ENCODE results near the gene NRXN3. TPM values are rescaled to one million over a fixed set of nuclear protein-coding genes. Genes with fewer than 3 reads are reported as not detected.

The NRXN3 gene
- total RNA-seq, 1 donor from 2014 or later = 19.8 TPM

DNA sequence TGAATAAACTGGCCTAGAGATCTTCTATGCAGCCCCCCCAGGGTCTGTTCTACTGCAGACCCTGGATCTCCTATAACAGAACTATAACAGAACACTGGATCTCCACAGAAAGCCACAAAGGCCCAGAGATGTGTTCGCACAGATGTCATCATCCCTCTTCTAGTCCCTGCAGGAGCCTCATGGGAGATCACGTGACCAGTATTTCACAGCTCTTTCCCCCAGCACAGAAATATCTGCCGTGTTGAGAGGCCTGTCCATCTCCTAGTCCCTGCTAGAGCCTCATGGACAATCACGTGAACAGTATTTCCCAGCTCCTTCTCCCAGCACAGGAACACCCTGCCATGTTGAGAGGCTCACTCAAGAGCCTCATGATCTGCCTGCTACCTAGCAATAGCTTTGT lies 331.7 kb downstream of the NRXN3 start:
- Mint-ChIP-seq H3K36me3 (no peaks in the 10 kb centered on the region), H3K27me3 (no peaks in the 10 kb centered on the region), H3K9me3 (no peaks in the 10 kb centered on the region), H3K27ac (no peak overlapping the region), H3K4me3 (no peak overlapping the region), H3K4me1 (ENCODE audit: unreplicated experiment) (no peaks in the 10 kb centered on the region)
- TF ChIP-seq, protein P1, sequence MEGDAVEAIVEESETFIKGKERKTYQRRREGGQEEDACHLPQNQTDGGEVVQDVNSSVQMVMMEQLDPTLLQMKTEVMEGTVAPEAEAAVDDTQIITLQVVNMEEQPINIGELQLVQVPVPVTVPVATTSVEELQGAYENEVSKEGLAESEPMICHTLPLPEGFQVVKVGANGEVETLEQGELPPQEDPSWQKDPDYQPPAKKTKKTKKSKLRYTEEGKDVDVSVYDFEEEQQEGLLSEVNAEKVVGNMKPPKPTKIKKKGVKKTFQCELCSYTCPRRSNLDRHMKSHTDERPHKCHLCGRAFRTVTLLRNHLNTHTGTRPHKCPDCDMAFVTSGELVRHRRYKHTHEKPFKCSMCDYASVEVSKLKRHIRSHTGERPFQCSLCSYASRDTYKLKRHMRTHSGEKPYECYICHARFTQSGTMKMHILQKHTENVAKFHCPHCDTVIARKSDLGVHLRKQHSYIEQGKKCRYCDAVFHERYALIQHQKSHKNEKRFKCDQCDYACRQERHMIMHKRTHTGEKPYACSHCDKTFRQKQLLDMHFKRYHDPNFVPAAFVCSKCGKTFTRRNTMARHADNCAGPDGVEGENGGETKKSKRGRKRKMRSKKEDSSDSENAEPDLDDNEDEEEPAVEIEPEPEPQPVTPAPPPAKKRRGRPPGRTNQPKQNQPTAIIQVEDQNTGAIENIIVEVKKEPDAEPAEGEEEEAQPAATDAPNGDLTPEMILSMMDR (conservative IDR thresholded peaks at IDR 0.05) = no peak
- no peak for DNase-seq (ENCODE audit: extremely low spot score, unreplicated experiment)

DNA sequence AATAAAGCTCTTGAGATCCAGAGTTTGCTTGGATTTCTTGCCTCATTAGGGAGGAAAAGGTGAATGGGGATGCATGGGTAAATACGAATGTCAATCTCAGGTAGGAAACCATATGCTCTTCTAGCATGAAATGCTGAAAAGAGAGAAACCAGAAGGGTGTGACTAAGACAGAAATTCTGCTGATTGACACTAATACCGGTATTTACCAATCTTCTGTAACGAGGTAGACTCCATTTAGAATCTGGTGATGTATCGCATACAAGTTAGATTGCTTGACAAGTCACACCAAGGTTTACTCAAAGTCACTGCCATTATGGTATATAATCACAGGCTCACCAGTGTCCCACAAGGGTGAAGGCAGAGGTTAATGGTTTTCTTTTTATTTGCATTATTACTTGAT lies 337.9 kb downstream of the NRXN3 start:
- TF ChIP-seq, protein P1 (conservative IDR thresholded peaks at IDR 0.05) = no peak
- H3K36me3 Mint-ChIP-seq = no peaks in the 10 kb centered on the region
- H3K27ac Mint-ChIP-seq = no peak overlapping the region
- no peaks in the 10 kb centered on the region for H3K4me1 Mint-ChIP-seq (ENCODE audit: unreplicated experiment)
- H3K9me3 Mint-ChIP-seq = no peaks in the 10 kb centered on the region
- DNase-seq (ENCODE audit: extremely low spot score, unreplicated experiment) = no peak
- H3K4me3 Mint-ChIP-seq = no peak overlapping the region
- no peaks in the 10 kb centered on the region for H3K27me3 Mint-ChIP-seq

DNA sequence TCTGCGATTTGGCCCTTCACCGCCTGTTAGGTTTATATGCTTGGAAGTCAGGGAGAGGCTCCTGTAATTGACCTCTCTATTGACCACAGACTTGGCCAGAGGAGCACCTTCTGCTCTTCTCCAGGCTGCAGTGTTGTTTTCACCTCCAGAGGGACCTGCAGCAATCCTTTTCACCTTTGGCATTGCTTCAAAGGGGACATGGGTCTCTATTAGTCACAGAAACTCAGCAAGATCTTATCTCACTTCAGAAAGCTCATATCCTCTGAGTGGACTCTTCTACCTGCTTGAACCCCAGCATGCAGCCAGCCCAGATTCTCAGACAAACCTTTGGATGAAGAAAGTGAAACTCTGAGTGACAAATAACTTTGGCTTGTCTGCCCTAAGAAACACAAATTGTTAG lies 339.3 kb downstream of the NRXN3 start:
- no peaks in the 10 kb centered on the region for H3K27me3 Mint-ChIP-seq
- no peaks in the 10 kb centered on the region for H3K9me3 Mint-ChIP-seq
- DNase-seq (ENCODE audit: extremely low spot score, unreplicated experiment) = no peak
- H3K4me3 Mint-ChIP-seq = no peak overlapping the region
- H3K36me3 Mint-ChIP-seq = no peaks in the 10 kb centered on the region
- H3K4me1 Mint-ChIP-seq (ENCODE audit: unreplicated experiment) = no peaks in the 10 kb centered on the region
- H3K27ac Mint-ChIP-seq = no peak overlapping the region
- TF ChIP-seq, protein P1 (conservative IDR thresholded peaks at IDR 0.05) = no peak

DNA sequence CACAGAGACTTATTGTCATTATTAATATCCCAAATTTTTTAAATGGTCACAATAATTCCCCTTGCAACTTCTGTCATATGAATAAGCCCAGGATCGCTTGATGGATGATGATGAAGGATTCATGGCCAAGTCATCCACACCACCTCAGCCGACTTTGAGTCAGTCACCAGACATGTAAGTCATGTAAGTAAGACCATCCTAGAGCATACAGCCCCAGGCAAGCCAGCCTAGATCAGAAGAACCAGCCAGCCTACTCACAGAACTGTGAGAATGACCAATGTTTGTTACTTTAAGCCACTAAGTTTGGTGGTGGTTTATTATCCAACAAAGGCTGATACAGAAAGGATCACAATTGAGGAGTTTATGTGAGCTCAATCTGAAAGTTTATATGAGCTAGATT lies 341.8 kb downstream of the NRXN3 start:
- no peaks in the 10 kb centered on the region for H3K4me1 Mint-ChIP-seq (ENCODE audit: unreplicated experiment)
- H3K9me3 Mint-ChIP-seq = no peaks in the 10 kb centered on the region
- H3K27ac Mint-ChIP-seq = no peak overlapping the region
- no peaks in the 10 kb centered on the region for H3K36me3 Mint-ChIP-seq
- TF ChIP-seq, protein P1 (conservative IDR thresholded peaks at IDR 0.05) = no peak
- peaks cover 5% of the 10 kb centered on the region for H3K27me3 Mint-ChIP-seq
- DNase-seq (ENCODE audit: extremely low spot score, unreplicated experiment) = no peak
- no peak overlapping the region for H3K4me3 Mint-ChIP-seq

DNA sequence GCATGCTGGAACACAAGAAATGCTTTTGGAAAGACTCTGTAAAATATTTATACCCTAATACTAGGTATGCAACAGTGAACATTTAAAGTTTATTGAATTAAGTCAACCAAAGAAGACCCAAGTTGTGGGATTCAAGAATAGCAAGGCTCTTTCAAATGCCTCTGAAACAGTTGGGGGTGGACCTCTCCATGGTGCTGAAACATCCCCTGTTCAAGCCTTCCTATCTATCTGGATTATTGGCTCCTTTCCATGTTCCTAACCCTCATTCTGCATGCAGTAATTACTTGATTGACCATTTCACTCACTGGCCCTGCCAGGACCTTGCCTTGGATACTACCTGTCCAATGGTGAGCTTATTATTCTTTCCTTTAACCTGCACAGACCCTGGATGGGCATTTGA lies 349.7 kb downstream of the NRXN3 start:
- no peaks in the 10 kb centered on the region for H3K4me1 Mint-ChIP-seq (ENCODE audit: unreplicated experiment)
- no peaks in the 10 kb centered on the region for H3K9me3 Mint-ChIP-seq
- no peaks in the 10 kb centered on the region for H3K36me3 Mint-ChIP-seq
- H3K27ac Mint-ChIP-seq = no peak overlapping the region
- DNase-seq (ENCODE audit: extremely low spot score, unreplicated experiment) = no peak
- peaks cover 5% of the 10 kb centered on the region for H3K27me3 Mint-ChIP-seq
- TF ChIP-seq, protein P1 (conservative IDR thresholded peaks at IDR 0.05) = no peak
- no peak overlapping the region for H3K4me3 Mint-ChIP-seq

DNA sequence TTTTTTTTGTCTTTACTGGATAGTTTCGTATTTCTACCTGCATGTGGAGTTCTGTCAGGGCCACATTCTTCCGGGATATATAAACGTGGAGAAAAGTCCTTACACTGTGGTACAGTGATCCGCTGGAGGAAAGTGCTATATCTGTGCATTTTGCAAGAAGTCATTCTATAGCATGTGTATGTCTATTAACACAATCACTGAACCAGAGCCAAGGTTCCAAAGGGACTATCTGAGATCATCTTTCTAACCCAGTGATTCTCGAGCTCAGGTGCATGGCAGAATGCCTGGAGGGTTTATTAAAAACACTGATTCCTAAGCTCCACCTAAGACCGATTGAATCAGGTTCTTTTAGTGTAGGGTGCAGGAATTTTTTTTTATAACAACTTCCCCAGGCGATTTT lies 354.0 kb downstream of the NRXN3 start:
- Mint-ChIP-seq H3K9me3 (no peaks in the 10 kb centered on the region), H3K4me1 (ENCODE audit: unreplicated experiment) (no peaks in the 10 kb centered on the region), H3K4me3 (no peak overlapping the region), H3K27me3 (peaks cover 6% of the 10 kb centered on the region), H3K27ac (no peak overlapping the region), H3K36me3 (no peaks in the 10 kb centered on the region)
- TF ChIP-seq, protein P1 (conservative IDR thresholded peaks at IDR 0.05) = no peak
- no peak for DNase-seq (ENCODE audit: extremely low spot score, unreplicated experiment)
